Amniotic epithelial cell (primary cell): Measurements from ENCODE around the gene DOCK3.
"Not testable (repeated sequence)": the region's sequence is repeated elsewhere in the genome, so short reads cannot be mapped to it uniquely, and the experiment has no call there.

Experiments
- DNase-seq: peaks from one replicate; pipeline ENCODE4 v3.0.0-alpha.2; 2010; ENCODE audit warnings: low read depth

The DOCK3 gene

DNA sequence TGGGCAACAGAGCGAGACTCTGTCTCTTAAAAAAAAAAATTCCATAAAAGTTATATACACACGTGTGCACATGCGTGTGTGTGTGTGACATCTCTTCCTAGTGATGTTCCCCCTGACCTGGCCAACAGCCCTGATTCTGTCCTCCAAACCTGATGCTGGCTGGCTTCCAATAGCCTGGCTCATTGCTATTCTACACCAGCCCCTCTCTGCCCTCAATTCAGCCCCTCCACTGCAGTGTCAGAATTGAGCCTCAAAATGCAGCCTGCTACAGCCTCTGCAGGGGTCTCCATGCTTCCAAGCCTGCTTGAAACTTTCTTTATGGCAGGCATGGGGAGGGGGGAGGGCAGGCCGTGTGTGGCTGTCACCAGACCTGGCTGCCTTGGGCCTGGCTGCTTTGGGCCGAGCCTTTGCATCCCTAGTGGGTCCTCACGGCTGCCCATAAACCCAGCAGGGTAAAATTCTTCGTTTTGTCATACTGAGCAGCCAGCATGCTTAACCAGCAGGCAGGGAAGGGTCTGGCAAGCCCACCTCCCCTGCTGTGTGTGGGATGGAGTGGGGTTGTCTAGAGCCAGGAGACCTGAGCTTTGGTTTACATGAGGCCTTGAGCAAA, 22.7 kb upstream of the DOCK3 start:
- DNase-seq, result no peak

DNA sequence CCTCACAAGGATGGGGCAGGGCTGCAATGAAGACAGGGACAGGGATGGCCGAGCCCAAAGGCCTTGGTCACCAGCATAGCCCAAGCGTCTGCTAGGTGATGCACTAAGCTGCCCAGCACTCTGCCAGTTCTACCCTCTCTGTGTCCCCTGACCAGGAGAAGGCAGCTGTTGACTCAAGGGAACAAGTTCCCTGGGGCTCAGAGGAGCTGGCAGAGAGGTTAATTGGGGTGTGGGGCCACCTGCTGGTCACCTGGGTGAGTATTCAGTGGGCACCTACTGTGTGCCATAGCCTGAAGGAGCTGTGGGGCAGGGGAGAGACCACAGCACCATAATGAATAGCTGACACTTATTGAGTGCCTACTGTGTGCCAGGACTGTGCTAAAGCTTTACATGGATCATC, 22.0 kb upstream of the DOCK3 start:
- DNase-seq, result peak; percentile 7

DNA sequence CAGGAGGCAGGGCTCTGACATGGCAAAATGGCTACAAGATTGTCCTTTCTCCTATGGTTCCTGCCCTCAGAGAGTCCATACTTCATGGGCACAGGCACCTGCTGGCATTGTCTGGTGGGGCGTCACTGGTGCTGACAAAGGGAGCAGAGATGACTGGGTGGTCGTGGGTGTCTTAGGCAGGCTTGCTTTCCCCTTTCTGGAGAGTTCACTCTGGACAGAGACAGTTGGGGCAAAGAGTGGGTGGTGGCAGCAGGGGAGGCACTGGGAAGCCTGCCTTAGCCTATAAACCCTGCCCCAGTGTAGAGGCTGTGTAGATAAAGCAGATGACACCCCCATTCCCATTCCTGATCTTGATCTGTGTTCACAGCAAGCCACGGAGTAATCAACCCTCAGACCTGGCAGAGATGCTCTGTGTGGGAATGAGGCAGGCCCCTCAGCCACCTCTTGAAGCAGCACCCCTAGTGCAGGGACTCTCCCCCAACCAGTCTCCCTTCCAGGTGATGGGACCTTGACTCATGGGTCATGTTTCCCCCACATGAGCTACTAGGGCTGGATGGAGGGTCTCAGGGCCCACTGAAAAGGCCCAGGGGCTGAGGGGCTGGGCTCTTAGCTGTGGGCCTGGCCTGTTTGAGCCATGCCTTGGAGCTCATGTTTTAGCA, 20.7 kb upstream of the DOCK3 start:
- DNase-seq, result no peak

GRCh38 chr3:50655009-50655830, 19.5 kb upstream of the DOCK3 start:
- DNase-seq, result peak; percentile 34

DNA sequence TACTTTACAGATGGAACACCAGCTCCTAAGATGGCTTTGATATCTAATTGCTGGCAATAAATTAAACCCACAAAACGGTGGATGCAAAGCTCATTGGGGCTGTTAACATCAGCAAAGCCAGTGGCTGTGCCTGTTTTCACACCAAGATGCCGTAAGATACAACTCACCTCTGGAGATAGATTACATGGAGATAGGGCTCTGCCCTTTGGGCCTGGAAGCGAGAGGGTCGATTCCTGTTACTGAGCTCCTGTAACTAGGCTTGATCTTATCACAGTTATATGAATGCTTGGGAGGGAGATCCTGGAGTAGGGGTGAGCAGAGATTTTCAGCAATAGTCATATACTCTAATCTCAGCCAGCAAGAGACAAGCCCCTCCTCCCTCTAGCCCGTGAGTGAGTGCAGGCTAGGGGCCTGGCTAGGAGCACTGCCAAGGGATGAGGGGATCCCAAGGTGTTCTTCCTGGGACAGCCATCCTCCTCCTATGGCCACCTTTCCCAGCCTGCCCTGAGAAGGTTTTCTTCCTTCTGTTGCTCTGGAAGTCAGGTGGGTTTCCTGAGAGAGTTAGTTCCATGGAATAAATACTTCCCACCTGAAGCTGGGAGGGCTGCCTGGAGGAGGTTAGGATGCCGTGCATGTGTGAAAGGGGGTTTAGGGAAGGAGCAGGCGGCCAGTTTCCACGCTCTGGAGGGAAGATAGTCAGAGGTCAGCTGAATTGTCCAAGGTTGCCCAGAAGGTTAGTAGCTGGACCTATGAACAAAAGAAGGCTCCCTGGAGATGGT, 18.1 kb upstream of the DOCK3 start:
- no peak for DNase-seq

GRCh38 chr3:50657407-50657806, 17.3 kb upstream of the DOCK3 start:
- no peak for DNase-seq

DNA sequence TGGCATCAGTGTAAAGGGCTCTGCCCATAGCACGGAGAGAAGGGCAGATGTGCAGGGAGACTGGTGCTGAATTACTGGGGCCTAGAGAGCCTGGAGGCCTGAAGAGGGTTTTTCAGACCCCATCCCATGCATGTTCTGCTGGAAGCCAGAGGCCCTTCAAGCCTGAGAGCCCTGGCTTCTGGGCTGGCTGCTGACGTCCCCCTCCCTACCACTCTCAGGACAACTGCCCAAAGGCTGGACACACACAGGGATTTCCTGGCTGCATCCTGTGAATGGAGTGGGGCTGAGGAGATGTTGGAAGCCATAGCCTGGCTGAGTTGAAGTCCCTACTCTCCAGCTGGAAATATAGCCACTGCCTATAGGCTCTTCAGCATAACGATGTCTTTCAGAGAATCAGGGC, 16.9 kb upstream of the DOCK3 start:
- no peak for DNase-seq

GRCh38 chr3:50658416-50658815, 16.3 kb upstream of the DOCK3 start:
- no peak for DNase-seq

DNA sequence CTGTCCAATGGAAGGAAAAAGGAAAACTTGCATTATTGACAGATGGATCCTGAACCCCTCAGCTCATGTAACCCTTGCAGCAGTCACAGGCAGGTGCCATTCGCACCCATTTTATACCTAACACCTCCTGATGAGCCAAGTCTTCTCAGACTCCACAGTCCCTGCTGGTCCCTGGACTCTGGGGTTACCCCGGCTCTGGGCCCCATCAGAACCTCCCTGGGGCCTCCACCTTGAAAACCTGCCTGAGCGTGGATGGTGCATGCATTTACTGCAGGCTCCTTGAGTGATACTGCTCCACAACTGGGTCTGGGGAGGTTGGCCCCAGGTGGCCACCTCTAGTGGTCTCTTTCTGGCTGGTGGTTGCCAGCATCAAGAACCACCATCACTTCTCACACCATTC, 15.9 kb upstream of the DOCK3 start:
- no peak for DNase-seq

GRCh38 chr3:50660386-50660785, 14.3 kb upstream of the DOCK3 start:
- no peak for DNase-seq

DNA sequence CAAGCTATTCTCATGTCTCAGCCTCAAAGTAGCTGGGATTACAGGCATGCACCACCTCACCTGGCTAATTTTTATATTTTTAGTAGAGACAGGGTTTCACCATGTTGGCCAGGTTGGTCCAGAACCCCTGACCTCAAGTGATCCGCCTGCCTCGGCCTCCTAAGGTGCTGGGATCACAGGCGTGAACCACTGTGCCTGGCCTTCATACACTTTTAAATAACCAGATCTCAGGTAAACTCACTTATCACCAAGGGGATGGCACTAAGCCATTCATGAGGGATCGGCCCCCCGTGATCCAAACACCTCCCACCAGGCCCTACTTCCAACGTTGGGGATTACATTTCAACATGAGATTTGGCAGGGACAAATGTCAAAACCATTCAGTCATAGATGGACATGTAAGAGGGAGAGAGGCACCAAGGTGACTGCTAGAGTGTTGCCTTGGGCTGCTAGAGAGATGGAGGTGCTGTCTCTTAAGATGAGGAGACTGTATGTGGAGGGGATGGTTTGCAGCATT, 13.3 kb upstream of the DOCK3 start:
- no peak for DNase-seq

GRCh38 chr3:50662408-50662807, 12.3 kb upstream of the DOCK3 start:
- DNase-seq, result no peak

DNA sequence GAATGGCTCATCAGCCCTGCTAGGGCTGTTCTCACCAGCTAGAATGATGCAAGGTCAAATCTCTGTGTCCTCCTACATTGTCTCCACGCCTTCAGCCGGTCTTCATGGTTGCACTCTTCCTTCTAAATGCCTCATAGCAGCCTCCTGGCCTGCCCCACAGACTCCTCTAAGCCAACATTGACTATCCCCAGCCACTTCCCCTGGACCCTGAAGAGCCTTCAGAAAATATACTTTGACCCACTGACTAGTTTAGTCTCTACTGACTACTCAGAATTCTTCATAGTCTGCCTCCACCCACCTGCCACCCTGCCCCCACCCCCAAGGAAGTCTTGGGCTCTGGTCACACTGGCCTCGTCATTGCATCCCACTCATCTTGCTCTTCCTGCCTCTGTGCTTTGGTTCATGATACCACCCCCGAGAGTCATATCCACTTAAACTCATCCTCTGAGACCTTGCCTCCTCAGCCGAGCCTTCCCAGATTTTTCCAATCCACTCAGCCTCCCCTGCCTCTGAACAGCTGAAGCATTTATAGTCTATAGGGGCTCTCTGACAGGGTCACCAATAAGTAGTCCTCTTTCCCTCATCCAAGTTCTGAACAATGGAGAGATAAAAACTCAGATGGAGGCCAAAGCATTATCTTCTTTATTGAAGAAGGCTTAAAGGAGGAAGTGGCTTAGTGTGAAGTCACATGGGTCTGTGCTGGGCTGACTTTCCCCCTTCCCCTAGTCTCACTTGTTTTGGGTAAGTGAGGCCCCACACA, 9.5 kb upstream of the DOCK3 start:
- no peak for DNase-seq

- not testable (repeated sequence) for DNase-seq
Measured at GRCh38 chr3:50665841-50666115, 8.9 kb upstream of the DOCK3 start.

DNA sequence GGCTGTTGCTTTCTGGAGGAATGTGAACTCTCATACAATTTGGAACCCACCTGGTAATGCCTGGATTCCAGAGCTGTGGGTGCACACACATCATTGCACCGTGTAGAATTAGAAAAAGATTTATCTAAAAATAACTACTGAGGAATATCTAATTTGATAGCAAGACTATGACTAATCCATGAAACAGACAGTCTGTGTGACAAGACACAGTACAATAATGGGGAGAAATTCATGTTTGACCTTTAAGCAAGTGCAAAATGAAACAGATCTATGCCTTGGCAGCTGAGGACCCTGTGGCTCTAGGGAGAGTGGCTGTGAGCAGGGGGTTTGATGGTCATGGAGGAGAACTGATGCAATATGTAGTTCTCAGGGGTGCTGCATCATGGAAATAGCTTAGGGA, 7.9 kb upstream of the DOCK3 start:
- no peak for DNase-seq

DNA sequence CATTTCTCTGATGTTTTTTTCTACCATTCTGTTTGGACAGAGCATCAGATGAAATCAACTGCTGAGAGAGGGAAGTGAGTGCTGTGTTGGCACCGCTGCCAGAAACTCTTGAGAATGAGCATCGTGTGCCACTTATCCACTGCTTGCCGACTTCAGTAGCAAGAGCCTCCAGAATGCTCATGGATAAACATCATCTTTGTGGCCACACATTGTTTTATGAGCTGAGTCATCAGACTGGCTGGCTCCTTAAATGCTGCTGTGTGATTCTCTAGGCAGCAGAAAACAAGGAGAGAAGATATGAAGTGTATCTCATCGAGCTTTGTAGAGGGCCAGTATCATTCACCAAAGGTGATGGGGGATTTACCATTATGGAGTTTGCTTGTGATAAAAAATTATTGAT, 3.4 kb upstream of the DOCK3 start:
- peak; percentile 82 for DNase-seq

DNA sequence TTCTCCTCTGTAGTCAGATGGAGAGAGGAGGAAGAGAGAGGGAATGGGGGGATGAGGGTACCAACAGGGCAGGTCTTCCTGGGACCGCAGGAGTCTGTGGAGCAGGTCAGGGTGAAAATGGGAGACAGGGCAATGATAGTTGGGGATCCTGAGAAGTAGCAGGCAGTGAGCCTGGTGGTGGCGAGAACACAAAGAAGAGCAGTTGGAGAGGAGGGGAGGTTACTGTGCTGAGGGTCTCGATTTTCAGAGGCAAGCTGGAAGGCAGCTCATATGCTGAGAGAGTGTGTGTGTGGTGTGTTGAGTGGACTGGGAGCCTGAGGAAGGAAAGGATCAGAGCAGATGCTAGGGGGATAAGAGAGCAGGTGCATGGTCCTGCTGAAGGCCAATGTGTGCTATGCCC, 2.1 kb upstream of the DOCK3 start:
- no peak for DNase-seq

- DNase-seq, result no peak
Measured at GRCh38 chr3:50673931-50674330, 796 bp upstream of the DOCK3 start.

DNA sequence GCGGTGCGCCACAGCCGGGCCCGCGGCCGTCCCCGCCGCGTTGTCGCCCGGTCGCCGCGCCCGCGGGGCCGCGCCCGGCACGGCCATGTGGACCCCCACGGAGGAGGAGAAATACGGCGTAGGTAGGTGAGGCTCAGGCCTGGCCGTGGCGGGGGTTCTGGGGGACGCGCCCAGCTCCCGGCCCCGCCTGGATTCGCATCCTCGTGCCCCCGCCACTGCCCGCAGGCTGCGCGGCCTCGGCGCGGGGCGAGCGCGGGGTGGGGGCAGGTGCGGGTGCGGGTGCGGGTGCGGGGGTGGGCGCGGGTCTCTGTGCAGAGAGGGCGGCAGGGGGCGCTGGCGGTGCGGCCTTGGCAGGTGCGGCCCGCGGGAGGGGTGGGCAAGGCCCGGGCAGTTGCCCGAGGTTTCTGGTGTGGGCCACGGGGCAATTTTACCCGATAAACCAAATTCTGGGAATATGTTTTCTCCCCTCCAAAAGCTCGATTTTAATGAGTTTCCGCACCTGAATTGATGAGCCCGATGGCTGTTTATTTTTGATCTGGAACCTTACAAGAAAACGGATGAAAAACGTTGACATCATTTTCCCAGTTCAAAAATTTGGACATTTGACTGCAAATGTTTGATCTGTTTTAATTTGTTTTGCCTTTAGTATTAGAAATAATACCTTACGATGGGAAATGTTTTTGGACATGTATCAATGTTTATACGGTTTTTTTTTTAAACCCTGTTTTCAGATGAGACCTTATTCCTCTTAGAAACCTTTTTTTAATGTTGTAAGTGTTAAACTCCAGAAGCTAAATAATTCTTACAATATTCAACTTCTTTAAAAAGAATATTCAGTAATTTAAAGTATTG, 678 bp downstream of the DOCK3 start:
- DNase-seq, result no peak

- no peak for DNase-seq
Measured at GRCh38 chr3:50676031-50676705, 1.4 kb downstream of the DOCK3 start.
